ENCODE results near the gene LRRC4B.
A peak's percentile ranks its signal among the peaks of the same experiment; 100 is the strongest.
"Not testable (repeated sequence)": the region's sequence is repeated elsewhere in the genome, so short reads cannot be mapped to it uniquely, and the experiment has no call there.

The LRRC4B gene, protein sequence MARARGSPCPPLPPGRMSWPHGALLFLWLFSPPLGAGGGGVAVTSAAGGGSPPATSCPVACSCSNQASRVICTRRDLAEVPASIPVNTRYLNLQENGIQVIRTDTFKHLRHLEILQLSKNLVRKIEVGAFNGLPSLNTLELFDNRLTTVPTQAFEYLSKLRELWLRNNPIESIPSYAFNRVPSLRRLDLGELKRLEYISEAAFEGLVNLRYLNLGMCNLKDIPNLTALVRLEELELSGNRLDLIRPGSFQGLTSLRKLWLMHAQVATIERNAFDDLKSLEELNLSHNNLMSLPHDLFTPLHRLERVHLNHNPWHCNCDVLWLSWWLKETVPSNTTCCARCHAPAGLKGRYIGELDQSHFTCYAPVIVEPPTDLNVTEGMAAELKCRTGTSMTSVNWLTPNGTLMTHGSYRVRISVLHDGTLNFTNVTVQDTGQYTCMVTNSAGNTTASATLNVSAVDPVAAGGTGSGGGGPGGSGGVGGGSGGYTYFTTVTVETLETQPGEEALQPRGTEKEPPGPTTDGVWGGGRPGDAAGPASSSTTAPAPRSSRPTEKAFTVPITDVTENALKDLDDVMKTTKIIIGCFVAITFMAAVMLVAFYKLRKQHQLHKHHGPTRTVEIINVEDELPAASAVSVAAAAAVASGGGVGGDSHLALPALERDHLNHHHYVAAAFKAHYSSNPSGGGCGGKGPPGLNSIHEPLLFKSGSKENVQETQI

GRCh38 chr19:50567882-50568727, at the start of gene LRRC4B:
LRRC4B (minus strand) TSS chr19:50568435; CDS start chr19:50548838, 19,597 bp downstream.
- DNase-seq (ENCODE audit: low spot score), result no peak

GRCh38 chr19:50612504-50613404, 44.5 kb upstream of the LRRC4B start:
- DNase-seq (ENCODE audit: low spot score), result not testable (repeated sequence)

DNA sequence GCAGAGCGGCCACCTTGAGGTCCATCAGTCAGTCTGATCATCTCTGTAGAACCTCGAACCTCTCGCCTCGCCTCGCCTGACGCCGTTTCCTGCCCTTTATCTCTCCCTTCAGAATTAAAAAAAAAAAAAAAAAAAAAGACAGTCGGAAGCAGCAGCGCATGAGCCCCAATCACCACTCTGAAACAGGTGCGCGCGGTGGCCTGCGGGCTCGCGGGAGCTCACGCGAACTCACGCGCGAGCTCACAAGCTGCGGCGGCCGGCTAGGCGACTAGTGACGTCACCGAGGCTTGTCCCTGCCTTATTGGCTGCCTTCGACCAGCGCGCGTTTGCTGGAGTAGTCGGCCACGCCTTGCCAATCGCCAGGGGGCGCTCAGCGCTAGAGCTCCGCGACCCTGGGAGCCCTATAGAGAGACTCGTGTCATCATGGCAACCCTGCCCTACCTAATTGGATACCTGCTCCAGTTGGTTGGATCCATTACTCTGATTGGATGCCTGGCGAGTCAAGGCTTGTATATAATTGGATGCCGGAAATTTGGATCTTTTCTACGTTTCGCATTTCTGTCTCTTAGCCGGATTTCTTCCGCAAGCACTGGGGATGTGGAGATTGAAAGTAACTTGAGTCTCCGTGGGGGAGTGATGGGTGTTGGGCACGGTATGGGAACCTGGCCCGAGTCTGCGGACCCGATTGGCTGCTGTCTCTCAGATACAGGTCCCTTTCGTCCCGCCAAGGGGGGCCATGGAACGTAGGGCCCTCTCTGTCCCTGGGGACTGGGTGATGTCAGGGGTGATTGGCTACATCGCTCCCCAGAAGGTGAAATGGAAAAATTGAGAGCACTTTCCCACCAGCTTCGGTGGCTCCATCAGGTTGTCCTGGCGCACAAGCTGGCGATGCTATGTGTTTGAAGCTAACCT, 39.9 kb upstream of the LRRC4B start:
- no peak for DNase-seq (ENCODE audit: low spot score)

GRCh38 chr19:50607388-50607787, 39.2 kb upstream of the LRRC4B start:
- DNase-seq (ENCODE audit: low spot score), result no peak

DNA sequence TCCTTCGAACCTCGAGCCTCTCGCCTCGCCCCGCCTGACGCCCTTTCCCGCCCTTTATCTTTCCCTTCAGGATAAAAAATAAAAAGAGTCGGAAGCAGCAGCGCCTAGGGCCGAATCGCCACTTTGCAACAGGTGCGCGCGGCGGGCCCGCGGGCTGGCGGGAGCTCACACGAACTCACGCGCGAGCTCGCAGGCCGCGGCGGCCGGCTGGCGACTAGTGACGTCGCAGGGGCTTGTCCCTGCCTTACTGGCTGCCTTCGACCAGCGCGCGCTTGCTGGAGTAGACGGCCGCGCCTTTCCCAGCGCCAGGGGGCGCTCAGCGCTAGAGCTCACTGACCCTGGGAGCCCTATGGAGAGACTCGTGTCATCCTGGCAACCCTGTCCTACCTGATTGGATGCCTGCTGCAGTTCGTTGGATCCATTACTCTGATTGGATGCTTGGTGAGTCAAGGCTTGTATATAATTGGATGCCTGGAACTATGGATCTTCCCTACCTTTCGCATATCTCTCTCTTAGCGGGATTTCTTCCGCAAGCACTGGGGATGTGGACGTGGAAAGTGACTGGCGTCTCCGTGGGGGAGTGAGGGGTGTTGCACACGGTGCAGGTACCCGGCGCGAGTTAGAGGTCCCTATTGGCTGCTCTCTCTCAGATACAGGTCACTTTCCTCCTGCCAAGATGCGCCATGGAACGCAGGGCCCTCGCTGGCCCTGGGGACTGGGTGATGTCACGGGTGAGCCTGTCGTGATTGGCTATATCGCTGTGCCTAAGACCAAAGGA, 38.0 kb upstream of the LRRC4B start:
- DNase-seq (ENCODE audit: low spot score), result not testable (repeated sequence)

- DNase-seq (ENCODE audit: low spot score), result peak; percentile 60
Observed at GRCh38 chr19:50604264-50605073, 36.2 kb upstream of the LRRC4B start.

DNA sequence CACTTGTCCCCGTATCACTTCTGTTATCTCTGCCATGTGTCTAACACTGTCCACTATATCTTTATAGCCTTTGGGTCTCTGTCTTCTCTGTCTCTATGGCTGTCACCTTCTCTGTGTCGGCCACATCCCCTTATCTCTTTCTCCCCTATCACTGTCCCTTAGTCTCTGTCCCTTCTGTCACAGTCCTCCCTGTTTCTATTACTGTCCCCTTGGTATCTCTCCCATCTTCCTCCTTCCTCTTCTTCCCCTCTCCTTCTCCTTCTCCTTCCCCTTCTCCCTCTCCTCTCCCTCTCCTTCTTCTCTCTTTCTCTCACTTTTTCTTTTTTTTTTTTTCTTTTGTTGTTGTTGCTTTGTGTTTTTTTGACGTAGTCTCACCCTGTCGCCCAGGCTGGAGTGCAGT, 34.7 kb upstream of the LRRC4B start:
- DNase-seq (ENCODE audit: low spot score), result no peak

DNA sequence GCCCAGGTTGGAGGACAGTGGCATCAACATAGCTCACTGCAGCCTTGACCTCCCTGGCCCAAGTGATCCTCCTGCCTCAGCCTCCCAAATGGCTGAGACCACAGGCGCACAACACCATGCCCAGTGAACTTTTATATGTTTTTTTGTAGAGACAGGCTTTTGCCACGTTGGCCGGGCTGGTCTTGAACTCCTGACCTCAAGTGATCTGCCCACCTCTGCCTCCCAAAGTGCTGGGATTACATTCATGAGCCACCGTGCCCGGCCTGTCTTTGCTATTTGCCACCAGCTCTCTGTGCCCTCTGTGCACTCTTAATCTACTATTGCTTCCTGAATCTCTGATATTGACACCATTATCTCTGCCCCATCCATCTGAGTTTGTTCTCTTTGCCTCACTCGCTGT, 34.3 kb upstream of the LRRC4B start:
- DNase-seq (ENCODE audit: low spot score), result no peak

- DNase-seq (ENCODE audit: low spot score), result no peak
Observed at GRCh38 chr19:50602089-50602422, 33.8 kb upstream of the LRRC4B start.

GRCh38 chr19:50601407-50602088, 33.3 kb upstream of the LRRC4B start:
- DNase-seq (ENCODE audit: low spot score), result no peak

- no peak for DNase-seq (ENCODE audit: low spot score)
Observed at GRCh38 chr19:50599427-50599826, 31.2 kb upstream of the LRRC4B start.

DNA sequence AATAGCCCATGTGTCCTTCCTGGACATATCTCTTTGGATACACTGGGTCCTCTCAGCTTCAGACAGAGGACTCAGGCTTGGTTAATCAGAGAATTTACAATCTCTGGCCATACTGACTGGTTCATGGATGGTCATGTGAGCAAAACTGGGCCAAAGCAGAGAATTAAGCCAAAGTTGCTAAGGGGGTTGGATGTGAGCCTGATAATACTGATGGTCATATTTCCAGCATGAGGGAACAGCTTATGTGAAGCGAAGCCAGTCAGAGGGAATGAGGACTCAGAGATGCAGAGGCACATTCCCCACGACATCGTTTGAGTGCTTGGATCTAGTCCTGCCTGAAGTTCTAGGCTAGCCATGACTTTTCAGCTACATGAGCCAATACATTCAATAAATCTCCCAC, 22.0 kb upstream of the LRRC4B start:
- no peak for DNase-seq (ENCODE audit: low spot score)

GRCh38 chr19:50581795-50582660, 13.8 kb upstream of the LRRC4B start:
- DNase-seq (ENCODE audit: low spot score), result not testable (repeated sequence)

DNA sequence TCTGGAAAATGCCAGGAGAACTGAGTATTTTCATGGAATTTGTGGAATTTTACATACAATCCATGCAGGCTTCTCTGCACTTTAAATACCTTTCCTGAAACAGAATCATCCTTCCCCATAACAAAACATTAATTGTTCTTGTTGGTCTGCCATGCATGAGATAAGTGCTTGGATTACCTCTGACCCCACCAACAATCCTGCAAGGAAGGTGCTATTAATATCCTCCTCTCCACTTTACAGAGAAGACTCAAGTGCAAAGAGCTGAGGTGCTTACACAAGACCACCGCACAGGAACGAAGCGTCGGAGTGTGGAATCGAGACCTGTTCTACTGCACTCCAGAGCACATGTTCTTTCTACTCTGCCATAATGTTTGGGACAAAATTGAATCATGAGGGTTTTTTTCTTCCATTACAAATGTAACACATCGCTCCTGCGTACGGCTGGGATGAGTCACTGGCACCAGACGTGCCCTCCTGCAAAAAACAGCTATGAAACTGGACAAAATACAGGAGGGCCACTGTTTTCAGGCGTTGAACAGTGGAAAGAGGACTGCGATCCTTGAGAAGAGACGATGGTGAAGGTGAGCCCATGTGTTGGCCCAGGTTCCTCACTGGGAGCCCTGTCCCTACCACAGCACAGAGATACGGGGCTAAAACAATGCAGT, 12.9 kb upstream of the LRRC4B start:
- no peak for DNase-seq (ENCODE audit: low spot score)

- no peak for DNase-seq (ENCODE audit: low spot score)
Observed at GRCh38 chr19:50580240-50580639, 12.0 kb upstream of the LRRC4B start.

DNA sequence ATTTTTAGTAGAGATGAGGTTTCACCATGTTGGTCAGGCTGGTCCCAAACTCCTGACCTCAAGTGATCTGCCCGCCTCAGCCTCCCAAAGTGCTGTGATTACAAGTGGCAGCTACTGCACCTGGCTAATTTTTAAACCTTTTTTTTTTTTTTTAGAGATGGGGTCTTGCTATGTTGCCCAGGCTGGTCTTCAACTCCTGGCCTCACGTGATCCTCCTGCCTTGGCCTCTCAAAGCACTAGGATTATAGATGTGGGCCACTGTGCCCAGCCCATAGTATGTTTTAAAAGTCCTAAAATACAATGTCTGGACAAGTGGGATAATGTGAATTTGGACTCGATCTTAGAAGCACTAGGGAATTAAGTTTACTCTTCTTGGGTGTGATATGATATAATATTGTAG, 8.5 kb upstream of the LRRC4B start:
- DNase-seq (ENCODE audit: low spot score), result not testable (repeated sequence)
